HG03159 (cell line): Measurements from ENCODE around the gene BNC2.

Source experiments
- ATAC-seq: cut with Tn5 transposase; IDR thresholded peaks from one replicate; pipeline ENCODE4 v1.9.1; 2021; ENCODE audit warnings: mild to moderate bottlenecking, moderate library complexity; ENCODE audit not compliant: unreplicated experiment

The BNC2 gene

GRCh38 chr9:16387382-16387781 is 483.1 kb downstream of the BNC2 start:
- ATAC-seq: no peak

- no peak for ATAC-seq
These were observed 483.7 kb downstream of the BNC2 start for GRCh38 chr9:16386827-16387077.

- ATAC-seq: no peak
These were observed 484.3 kb downstream of the BNC2 start for GRCh38 chr9:16386007-16386826.

- ATAC-seq: no peak
These were observed 484.9 kb downstream of the BNC2 start for GRCh38 chr9:16385590-16385989.

GRCh38 chr9:16384993-16385392 is 485.5 kb downstream of the BNC2 start:
- no peak for ATAC-seq

- ATAC-seq: no peak
These were observed 493.2 kb downstream of the BNC2 start for GRCh38 chr9:16377311-16377710.

- ATAC-seq: no peak
These were observed 499.2 kb downstream of the BNC2 start for GRCh38 chr9:16371306-16371705.

- no peak for ATAC-seq
These were observed 499.8 kb downstream of the BNC2 start for GRCh38 chr9:16370647-16371046.

- ATAC-seq: no peak
These were observed 501.0 kb downstream of the BNC2 start for GRCh38 chr9:16369427-16369826.

- ATAC-seq: no peak
These were observed 502.0 kb downstream of the BNC2 start for GRCh38 chr9:16368237-16369087.

- no peak for ATAC-seq
These were observed 502.8 kb downstream of the BNC2 start for GRCh38 chr9:16367605-16368231.

GRCh38 chr9:16364347-16364746 is 506.1 kb downstream of the BNC2 start:
- no peak for ATAC-seq

- ATAC-seq: no peak
These were observed 506.6 kb downstream of the BNC2 start for GRCh38 chr9:16363916-16364315.

- ATAC-seq: no peak
These were observed 507.2 kb downstream of the BNC2 start for GRCh38 chr9:16363073-16363781.

- ATAC-seq: no peak
These were observed 508.5 kb downstream of the BNC2 start for GRCh38 chr9:16361939-16362338.

GRCh38 chr9:16361118-16361517 is 509.4 kb downstream of the BNC2 start:
- ATAC-seq: no peak

GRCh38 chr9:16360247-16360646 is 510.2 kb downstream of the BNC2 start:
- no peak for ATAC-seq
